Psoas muscle (tissue), 8 donors: ENCODE data around the gene ECHDC1. TPM values are rescaled to one million over a fixed set of nuclear protein-coding genes. Genes with fewer than 3 reads are reported as not detected.

ENCODE experiments used
- ATAC-seq, 4 donors: fragments of 200-7000 bp; cut with Tn5 transposase; one replicate each; pipeline ENCODE4 v1.9.1; 2020; ENCODE audit warnings: moderate library complexity in 3 of 4, mild to moderate bottlenecking in 2 of 4
- DNase-seq, 2 donors: peaks; one replicate each; pipeline ENCODE4 v3.0.0-alpha.2; 2020
- H3K27ac ChIP-seq: fragments of 200-600 bp; one replicate; pipeline ENCODE4 v1.8.0; 2022
- H3K27me3 ChIP-seq, 3 donors: fragments of 200-600 bp in 1 of 3; one replicate each; pipeline versions ENCODE4 v1.6.1 to v1.8.0; 2013 to 2022; ENCODE audit warnings: low read length in 2 of 3, mild to moderate bottlenecking in 2 of 3, moderate library complexity in 1 of 3; ENCODE audit not compliant: insufficient read depth in 3 of 3
- H3K36me3 ChIP-seq, 2 donors: fragments of 200-600 bp in 1 of 2; one replicate each; pipeline versions ENCODE4 v1.6.1 to v1.8.0; 2013 to 2022; ENCODE audit warnings: low read depth in 1 of 2, mild to moderate bottlenecking in 1 of 2, moderate library complexity in 1 of 2; ENCODE audit not compliant: insufficient read depth in 1 of 2
- H3K4me1 ChIP-seq: fragments of 200-600 bp; one replicate; pipeline ENCODE4 v1.8.0; 2022
- H3K4me3 ChIP-seq: fragments of 200-600 bp; one replicate; pipeline ENCODE4 v1.8.0; 2022; ENCODE audit warnings: mild to moderate bottlenecking
- H3K9me3 ChIP-seq: fragments of 200-600 bp; one replicate; pipeline ENCODE4 v1.8.0; 2022
- WGBS, 3 donors: extraction: QIAGEN DNeasy Blood & Tissue Kit; methylation state at CpG; one replicate each; pipeline versions ENCODE4 v1.1.6 to v1.1.7; 2013; 5-methylcytosine and 5-hydroxymethylcytosine counted together
- intact Hi-C, 2 donors: fragments of 100-400 bp; cut with DNase I; formaldehyde crosslinking; loops; one replicate each; pipeline versions ENCODE4 v1.11.0 to v1.14.2; 2022
- polyA plus RNA-seq, 3 donors: library from polyadenylated mRNA; stranded (reverse); fragments of 200-250 nt; gene quantifications; one replicate each; pipeline ENCODE4 v1.2.3, GENCODE V29; 2013
- total RNA-seq, 4 donors: library from RNA; stranded (reverse); fragmentation: NEBNext Ultra II Directional in 2 of 4; extraction: Animal tissue kit (Norgen Biotek cat#: 25700) in 2 of 4; gene quantifications; one replicate each; pipeline versions ENCODE4 v1.2.1 to v1.2.4, GENCODE V29; 2021 to 2023
- TF ChIP-seq, protein P1 (sequence below): fragments of 200-600 bp; IDR thresholded peaks from one replicate; pipeline ENCODE4 v1.8.0; 2022; ENCODE audit warnings: antibody characterized with exemption
- donor health status: healthy with polysubstance abuse.
- donor health status: DM: no; HTN: no; CAD: no; lungs with moderate emphysema.
- donor health status: Bipolar disorder and iron deficiency.
- donor health status: healthy.
- donor health status: DM: yes; HTN: yes; CAD: no.
- donor health status: DM: no; HTN: no; CAD: no.
- donor health status: DM: no; HTN: no; CAD: no.
- donor health status: DM: yes; HTN: yes; CAD: no.

The ECHDC1 gene
- total and polyA plus RNA-seq, 7 donors: 29.9 to 70.6 (median 33.6) TPM

DNA sequence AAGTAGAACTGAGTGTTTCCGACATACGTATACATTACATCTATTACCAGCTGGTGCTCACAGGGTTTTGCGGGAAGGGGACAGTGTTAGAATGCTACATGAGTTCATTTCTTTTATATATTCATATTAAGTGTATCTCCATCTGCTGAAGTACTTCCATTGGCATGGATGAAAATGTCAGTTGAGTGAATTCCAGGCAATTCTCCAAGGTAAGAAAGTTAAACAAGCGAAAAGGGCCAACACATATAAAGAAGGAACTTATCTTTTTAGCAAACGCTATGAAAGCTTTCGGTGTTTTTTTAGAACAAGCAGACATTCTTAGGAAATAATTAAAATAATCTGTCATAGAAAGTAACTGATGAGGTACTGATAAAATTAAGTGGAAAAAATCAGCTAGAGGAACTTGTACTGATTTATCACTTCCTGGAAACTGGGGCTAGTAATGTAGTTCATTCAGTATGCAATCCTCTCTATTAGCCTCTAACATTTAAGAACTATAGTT lies 42.2 kb downstream of the ECHDC1 start:
- no peaks in the 10 kb centered on the region for H3K9me3 ChIP-seq
- no peak overlapping the region for H3K27ac ChIP-seq
- no peaks in the 10 kb centered on the region for H3K27me3 ChIP-seq
- no peak for DNase-seq
- no peak for ATAC-seq
- peaks cover 0 to 6% of the 10 kb centered on the region in 2 donors for H3K36me3 ChIP-seq
- intact Hi-C loops: loop anchor here (2.0 to 10.0 kb wide), 4 partner anchors 28 to 241 kb away; no protein-coding TSS in a partner anchor
- 57 to 76% (median 58%) methylated on average over 6 of the region's 6 CpGs for WGBS, 3 donors
- peaks cover 14% of the 10 kb centered on the region for H3K4me1 ChIP-seq
- H3K4me3 ChIP-seq: no peak overlapping the region
- TF ChIP-seq, protein P1, sequence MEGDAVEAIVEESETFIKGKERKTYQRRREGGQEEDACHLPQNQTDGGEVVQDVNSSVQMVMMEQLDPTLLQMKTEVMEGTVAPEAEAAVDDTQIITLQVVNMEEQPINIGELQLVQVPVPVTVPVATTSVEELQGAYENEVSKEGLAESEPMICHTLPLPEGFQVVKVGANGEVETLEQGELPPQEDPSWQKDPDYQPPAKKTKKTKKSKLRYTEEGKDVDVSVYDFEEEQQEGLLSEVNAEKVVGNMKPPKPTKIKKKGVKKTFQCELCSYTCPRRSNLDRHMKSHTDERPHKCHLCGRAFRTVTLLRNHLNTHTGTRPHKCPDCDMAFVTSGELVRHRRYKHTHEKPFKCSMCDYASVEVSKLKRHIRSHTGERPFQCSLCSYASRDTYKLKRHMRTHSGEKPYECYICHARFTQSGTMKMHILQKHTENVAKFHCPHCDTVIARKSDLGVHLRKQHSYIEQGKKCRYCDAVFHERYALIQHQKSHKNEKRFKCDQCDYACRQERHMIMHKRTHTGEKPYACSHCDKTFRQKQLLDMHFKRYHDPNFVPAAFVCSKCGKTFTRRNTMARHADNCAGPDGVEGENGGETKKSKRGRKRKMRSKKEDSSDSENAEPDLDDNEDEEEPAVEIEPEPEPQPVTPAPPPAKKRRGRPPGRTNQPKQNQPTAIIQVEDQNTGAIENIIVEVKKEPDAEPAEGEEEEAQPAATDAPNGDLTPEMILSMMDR: no peak

DNA sequence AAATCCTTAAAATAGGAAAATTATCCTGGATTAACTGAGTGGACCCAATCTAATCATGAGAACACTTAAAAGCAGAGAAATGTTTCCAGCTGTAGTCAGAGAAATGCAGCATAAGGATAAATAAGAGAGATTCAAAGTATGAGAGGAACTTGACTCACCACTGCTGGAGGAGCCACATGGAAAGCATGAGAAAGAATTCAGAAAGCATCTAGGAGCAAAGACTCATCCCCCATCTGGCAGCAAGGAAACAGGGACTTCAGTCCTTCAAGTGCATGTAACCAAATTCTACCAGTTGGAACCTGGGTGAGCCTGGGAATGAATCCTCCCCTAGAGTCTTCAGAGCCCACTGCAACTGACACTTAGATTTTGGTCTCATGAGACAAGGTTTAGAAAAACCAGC lies 43.0 kb downstream of the ECHDC1 start:
- peaks cover 14% of the 10 kb centered on the region for H3K4me1 ChIP-seq
- no peaks in the 10 kb centered on the region for H3K9me3 ChIP-seq
- ATAC-seq: peak in 3 of 4 donors; percentile 28 to 33 (median 32)
- peaks cover 0 to 11% of the 10 kb centered on the region in 2 donors for H3K36me3 ChIP-seq
- no peaks in the 10 kb centered on the region for H3K27me3 ChIP-seq
- TF ChIP-seq, protein P1: no peak
- H3K27ac ChIP-seq: no peak overlapping the region
- intact Hi-C loops: loop anchor here (2.0 to 10.0 kb wide), 4 partner anchors 28 to 242 kb away; no protein-coding TSS in a partner anchor
- no peak for DNase-seq
- no peak overlapping the region for H3K4me3 ChIP-seq

DNA sequence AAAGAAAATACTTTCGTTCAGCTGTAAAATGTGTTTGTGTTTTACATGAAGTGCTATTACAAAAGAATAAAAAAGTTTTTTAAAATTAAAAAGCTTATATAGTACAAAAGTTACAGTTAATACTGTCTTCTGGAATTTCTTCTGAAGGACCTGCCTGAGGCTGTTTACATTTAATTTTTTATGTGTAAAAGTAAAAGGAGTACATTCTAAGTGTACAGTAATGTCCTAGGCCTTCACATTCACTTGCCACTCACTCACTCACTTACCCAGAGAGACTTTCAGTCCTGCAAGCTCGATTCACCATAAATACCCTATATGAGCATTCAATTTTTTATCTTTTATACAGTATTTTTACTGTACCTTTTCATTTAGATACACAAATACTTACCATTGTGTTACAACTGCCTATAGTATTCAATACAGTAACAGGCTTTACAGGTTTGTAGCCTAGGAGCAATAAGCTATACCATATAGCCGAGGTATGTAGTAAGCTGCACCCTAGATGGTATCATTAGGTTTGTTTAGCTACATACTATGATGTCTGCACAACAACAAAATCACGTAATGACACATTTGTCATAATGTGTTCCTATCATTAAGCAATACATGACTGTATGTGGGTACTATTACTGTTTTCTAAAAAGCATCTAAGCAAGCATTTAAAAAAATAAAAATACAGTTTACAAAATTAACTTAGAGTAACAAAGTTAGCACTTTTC lies 43.7 kb downstream of the ECHDC1 start:
- no peak overlapping the region for H3K4me3 ChIP-seq
- 90 to 96% (median 92%) methylated on average over 4 of the region's 4 CpGs for WGBS, 3 donors
- no peaks in the 10 kb centered on the region for H3K9me3 ChIP-seq
- peaks cover 14% of the 10 kb centered on the region for H3K4me1 ChIP-seq
- ATAC-seq (peak in 1 of 4 donors; percentile 17), DNase-seq (no peak)
- intact Hi-C loops: loop anchor here (2.0 to 10.0 kb wide), 4 partner anchors 27 to 243 kb away; no protein-coding TSS in a partner anchor
- H3K36me3 ChIP-seq: peaks cover 0 to 17% of the 10 kb centered on the region in 2 donors
- no peak overlapping the region for H3K27ac ChIP-seq
- H3K27me3 ChIP-seq: no peaks in the 10 kb centered on the region
- TF ChIP-seq, protein P1: no peak

DNA sequence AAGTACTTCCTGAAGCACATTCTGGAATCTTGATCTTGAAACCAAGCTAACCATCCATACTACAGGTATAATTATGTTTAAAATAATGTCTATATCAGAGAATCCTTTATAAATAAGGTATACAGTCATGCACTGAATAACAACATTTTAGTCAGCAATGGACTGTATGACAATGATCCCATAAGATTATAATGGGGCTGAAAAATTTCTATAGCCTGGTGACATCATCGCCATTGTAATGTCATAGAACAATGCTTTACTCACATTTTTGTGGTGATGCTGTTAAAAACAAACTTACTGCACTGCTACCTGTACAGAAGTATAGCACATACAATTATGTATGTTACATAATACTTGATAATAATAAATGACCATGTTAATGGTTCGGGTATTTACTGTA lies 44.9 kb downstream of the ECHDC1 start:
- Histone ChIP-seq H3K9me3 (no peaks in the 10 kb centered on the region), H3K4me1 (peaks cover 14% of the 10 kb centered on the region), H3K36me3 (peaks cover 0 to 23% of the 10 kb centered on the region in 2 donors), H3K4me3 (no peak overlapping the region), H3K27me3 (no peaks in the 10 kb centered on the region), H3K27ac (no peak overlapping the region)
- ATAC-seq (no peak), DNase-seq (no peak)
- intact Hi-C loops: no loop called here
- TF ChIP-seq, protein P1: no peak
- 71 to 93% (median 91%) methylated on average over 2 of the region's 2 CpGs for WGBS, 3 donors
